Measurements from ENCODE around the gene IMPG2. TPM values are rescaled to one million over a fixed set of nuclear protein-coding genes. Genes with fewer than 3 reads are reported as not detected.

IMPG2 gene
- total RNA-seq, 1 donor from 2014 or later: 0.74 TPM

DNA sequence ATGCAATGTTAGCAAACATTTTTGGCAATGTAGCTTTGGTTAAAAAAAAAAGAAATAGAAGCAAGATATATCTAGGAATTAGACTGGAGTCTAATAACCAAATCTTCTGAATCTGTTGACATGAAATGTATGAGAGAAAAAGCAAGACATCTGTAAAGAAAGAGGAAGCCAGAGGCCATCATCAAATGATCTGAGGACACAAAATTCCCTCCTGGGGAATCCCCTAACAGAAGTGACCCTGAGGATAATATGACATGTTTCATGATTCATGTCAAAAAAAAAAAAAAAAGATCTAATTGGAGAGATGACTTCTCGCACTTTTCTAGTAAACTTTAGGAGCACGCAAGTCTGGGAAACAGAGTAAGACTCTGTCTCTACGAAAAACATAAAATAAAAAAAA is 70.9 kb downstream of the IMPG2 start:
- DNase-seq (ENCODE audit: low spot score): no peak
- H3K27ac Mint-ChIP-seq (ENCODE audit: unreplicated experiment): no peak overlapping the region
- H3K9me3 Mint-ChIP-seq (ENCODE audit: unreplicated experiment): no peaks in the 10 kb centered on the region
- no peaks in the 10 kb centered on the region for H3K36me3 Mint-ChIP-seq (ENCODE audit: low read depth, unreplicated experiment)
- H3K27me3 Mint-ChIP-seq (ENCODE audit: unreplicated experiment): no peaks in the 10 kb centered on the region
- peaks cover 12% of the 10 kb centered on the region for H3K4me1 Mint-ChIP-seq (ENCODE audit: unreplicated experiment)
- H3K4me3 Mint-ChIP-seq (ENCODE audit: unreplicated experiment): no peak overlapping the region
- TF ChIP-seq, protein P1, sequence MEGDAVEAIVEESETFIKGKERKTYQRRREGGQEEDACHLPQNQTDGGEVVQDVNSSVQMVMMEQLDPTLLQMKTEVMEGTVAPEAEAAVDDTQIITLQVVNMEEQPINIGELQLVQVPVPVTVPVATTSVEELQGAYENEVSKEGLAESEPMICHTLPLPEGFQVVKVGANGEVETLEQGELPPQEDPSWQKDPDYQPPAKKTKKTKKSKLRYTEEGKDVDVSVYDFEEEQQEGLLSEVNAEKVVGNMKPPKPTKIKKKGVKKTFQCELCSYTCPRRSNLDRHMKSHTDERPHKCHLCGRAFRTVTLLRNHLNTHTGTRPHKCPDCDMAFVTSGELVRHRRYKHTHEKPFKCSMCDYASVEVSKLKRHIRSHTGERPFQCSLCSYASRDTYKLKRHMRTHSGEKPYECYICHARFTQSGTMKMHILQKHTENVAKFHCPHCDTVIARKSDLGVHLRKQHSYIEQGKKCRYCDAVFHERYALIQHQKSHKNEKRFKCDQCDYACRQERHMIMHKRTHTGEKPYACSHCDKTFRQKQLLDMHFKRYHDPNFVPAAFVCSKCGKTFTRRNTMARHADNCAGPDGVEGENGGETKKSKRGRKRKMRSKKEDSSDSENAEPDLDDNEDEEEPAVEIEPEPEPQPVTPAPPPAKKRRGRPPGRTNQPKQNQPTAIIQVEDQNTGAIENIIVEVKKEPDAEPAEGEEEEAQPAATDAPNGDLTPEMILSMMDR (IDR thresholded peaks at IDR 0.05; ENCODE audit: unreplicated experiment): no peak

DNA sequence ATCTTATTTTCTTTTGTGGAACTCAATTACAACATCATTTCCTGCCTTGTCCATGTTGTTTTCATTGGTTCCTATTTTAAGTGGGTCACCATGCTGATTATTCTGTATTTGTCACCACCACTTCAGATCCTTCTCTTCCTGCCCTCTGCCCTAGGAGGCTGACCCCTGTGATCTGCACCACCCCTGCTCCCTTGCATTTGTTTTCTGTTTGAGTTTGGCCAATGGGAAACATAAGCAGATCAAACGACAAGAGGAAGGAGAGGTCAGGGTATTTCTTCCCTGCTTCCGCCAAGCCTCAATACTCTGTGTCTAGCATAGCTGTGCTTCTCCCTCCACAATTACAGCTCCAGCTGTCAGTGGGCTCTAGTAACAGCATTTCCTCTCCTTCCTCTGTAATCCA is 71.6 kb downstream of the IMPG2 start:
- DNase-seq (ENCODE audit: low spot score): peak; percentile 8
- peaks cover 12% of the 10 kb centered on the region for H3K4me1 Mint-ChIP-seq (ENCODE audit: unreplicated experiment)

DNA sequence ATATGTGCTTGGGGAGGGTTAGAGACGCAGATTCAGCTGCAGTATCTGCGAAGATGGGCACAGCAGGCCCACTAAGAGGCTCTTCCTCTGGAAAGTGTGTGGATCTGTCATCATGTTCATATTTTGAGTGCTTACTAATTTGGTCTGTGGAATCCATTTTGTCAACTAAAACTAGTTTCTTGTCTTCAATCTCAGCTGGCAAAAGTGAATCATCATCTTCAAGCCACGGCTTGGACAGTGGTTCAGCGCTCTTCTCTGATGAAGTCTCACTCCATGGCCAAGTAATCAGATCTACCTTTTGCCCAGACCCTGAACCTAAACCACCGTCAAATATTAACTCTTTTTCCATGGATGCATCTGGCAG is 76.2 kb downstream of the IMPG2 start:
- TF ChIP-seq, protein P1 (IDR thresholded peaks at IDR 0.05; ENCODE audit: unreplicated experiment): no peak
- Mint-ChIP-seq H3K27ac (ENCODE audit: unreplicated experiment) (no peak overlapping the region), H3K36me3 (ENCODE audit: low read depth, unreplicated experiment) (peaks cover 5% of the 10 kb centered on the region), H3K4me3 (ENCODE audit: unreplicated experiment) (no peak overlapping the region), H3K4me1 (ENCODE audit: unreplicated experiment) (peaks cover 9% of the 10 kb centered on the region), H3K27me3 (ENCODE audit: unreplicated experiment) (no peaks in the 10 kb centered on the region), H3K9me3 (ENCODE audit: unreplicated experiment) (no peaks in the 10 kb centered on the region)
- DNase-seq (ENCODE audit: low spot score): no peak

More for the DNA sequence above, 71.6 kb downstream of the IMPG2 start:
- H3K4me3 Mint-ChIP-seq (ENCODE audit: unreplicated experiment): no peak overlapping the region
- TF ChIP-seq, protein P1 (IDR thresholded peaks at IDR 0.05; ENCODE audit: unreplicated experiment): no peak
- peaks cover 5% of the 10 kb centered on the region for H3K36me3 Mint-ChIP-seq (ENCODE audit: low read depth, unreplicated experiment)
- no peaks in the 10 kb centered on the region for H3K27me3 Mint-ChIP-seq (ENCODE audit: unreplicated experiment)
- H3K27ac Mint-ChIP-seq (ENCODE audit: unreplicated experiment): peak overlapping the region; percentile 43
- no peaks in the 10 kb centered on the region for H3K9me3 Mint-ChIP-seq (ENCODE audit: unreplicated experiment)

DNA sequence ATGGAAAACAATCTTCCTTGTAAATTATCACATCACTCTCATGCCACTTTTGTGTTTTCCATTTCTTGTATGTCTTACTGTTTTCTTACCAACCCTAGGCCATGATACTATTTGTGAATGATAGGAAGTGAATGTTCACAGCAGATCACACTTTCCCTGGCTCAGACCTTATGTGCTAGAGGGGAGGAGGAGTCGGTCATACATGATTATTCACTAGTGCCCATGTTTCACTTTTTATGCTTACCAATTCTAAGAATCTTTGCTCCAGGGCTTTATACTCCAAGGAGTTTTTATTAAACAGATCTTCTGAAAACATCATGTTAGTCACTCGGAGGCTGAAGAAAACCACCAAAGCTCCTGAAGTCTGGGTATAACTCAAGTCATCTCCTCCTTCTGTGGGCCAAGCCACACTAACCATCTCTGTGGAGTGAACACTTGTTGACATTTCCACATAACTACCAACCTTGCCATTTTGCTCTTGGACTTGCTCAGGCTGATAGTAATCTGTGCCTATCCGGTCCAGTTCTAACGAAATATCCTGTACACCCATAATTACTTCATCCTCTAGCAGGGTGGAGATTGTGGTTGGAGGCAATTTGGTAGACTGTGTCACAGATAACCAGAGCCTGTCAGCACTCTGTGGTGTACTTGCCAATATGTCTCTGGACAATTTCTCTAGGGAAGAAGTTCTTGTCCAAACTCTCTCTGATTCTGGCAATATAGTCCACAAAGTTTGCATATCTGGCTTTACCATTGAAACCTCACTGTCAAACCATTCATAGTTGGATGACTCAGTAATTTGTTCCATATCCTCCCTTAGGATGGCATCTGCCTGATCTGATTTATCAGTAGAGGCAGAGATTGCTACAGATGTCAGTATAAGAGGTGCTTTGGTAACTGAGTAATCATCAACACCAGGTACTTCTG is 76.8 kb downstream of the IMPG2 start:
- no peaks in the 10 kb centered on the region for H3K9me3 Mint-ChIP-seq (ENCODE audit: unreplicated experiment)
- peaks cover 1% of the 10 kb centered on the region for H3K27me3 Mint-ChIP-seq (ENCODE audit: unreplicated experiment)
- TF ChIP-seq, protein P1 (IDR thresholded peaks at IDR 0.05; ENCODE audit: unreplicated experiment): no peak
- H3K36me3 Mint-ChIP-seq (ENCODE audit: low read depth, unreplicated experiment): peaks cover 5% of the 10 kb centered on the region
- peaks cover 3% of the 10 kb centered on the region for H3K4me1 Mint-ChIP-seq (ENCODE audit: unreplicated experiment)
- H3K4me3 Mint-ChIP-seq (ENCODE audit: unreplicated experiment): no peak overlapping the region
- DNase-seq (ENCODE audit: low spot score): no peak
- no peak overlapping the region for H3K27ac Mint-ChIP-seq (ENCODE audit: unreplicated experiment)

DNA sequence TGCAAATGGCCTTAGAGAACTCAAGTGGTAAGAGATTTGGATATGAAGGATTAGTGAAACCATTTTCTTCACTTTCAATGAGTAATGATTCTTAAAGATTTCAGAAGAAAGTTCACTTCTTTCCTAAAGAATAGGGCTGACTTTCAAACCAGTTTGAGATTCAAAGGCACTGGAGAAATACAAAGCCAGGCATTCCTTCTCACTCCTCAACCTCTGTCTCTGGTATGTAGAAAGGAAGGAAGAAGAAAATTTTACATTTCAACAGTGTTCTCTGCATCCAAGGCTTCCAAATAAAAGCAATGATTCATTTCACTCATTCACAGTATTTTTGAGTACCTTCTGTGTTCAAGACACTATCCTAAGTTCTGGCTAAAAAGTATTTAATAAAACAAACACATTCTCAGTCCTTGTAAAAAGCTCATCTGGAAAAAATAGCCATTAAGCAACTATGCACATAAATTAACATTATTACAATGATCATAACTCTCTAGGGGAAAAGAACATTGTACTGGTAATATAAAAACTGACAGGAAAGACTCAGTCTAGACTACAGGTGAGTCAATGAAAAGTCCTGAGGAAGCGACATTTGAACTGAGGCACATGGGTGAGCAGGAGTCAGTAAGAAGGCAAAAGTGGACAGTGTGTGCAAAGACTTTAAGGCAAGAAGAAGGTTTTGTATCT is 79.5 kb downstream of the IMPG2 start:
- no peak for DNase-seq (ENCODE audit: low spot score)
- Mint-ChIP-seq H3K9me3 (ENCODE audit: unreplicated experiment) (no peaks in the 10 kb centered on the region), H3K36me3 (ENCODE audit: low read depth, unreplicated experiment) (peaks cover 5% of the 10 kb centered on the region), H3K4me1 (ENCODE audit: unreplicated experiment) (no peaks in the 10 kb centered on the region), H3K27ac (ENCODE audit: unreplicated experiment) (no peak overlapping the region), H3K4me3 (ENCODE audit: unreplicated experiment) (no peak overlapping the region), H3K27me3 (ENCODE audit: unreplicated experiment) (peaks cover 2% of the 10 kb centered on the region)
- TF ChIP-seq, protein P1 (IDR thresholded peaks at IDR 0.05; ENCODE audit: unreplicated experiment): no peak

All from endothelial cell (in vitro differentiated cells).